GM13976 (cell line): ENCODE measurements around the gene SLIT1.

Source experiments
- DNase-seq: peaks from one replicate; pipeline ENCODE4 v3.0.0; 2012; ENCODE audit warnings: low spot score
- CTCF ChIP-seq: IDR thresholded peaks from 2 replicates; pipeline ENCODE4 v1.5.1; 2012; ENCODE audit warnings: borderline replicate concordance, mild to moderate bottlenecking; ENCODE audit not compliant: insufficient read depth; ENCODE audit errors: extremely low read depth, missing control alignments, control extremely low read depth
- in situ Hi-C: fragments of 300-500 bp; cut with MboI; formaldehyde crosslinking; loops from one replicate; pipeline ENCODE4 v1.12.0; 2022; ENCODE audit warnings: low sequenced_read_pairs, mixed read lengths, inconsistent platforms; ENCODE audit not compliant: unreplicated experiment

SLIT1 gene

GRCh38 chr10:97065128-97065527, 120.6 kb downstream of the SLIT1 start:
- in situ Hi-C loops: no loop called here
- no peak for TF ChIP-seq CTCF
- DNase-seq: no peak

GRCh38 chr10:97063983-97064837, 121.5 kb downstream of the SLIT1 start:
- in situ Hi-C loops: no loop called here
- TF ChIP-seq CTCF: no peak
- no peak for DNase-seq

GRCh38 chr10:97063271-97063982, 122.3 kb downstream of the SLIT1 start:
- no peak for DNase-seq
- no peak for TF ChIP-seq CTCF
- in situ Hi-C loops: no loop called here

DNA sequence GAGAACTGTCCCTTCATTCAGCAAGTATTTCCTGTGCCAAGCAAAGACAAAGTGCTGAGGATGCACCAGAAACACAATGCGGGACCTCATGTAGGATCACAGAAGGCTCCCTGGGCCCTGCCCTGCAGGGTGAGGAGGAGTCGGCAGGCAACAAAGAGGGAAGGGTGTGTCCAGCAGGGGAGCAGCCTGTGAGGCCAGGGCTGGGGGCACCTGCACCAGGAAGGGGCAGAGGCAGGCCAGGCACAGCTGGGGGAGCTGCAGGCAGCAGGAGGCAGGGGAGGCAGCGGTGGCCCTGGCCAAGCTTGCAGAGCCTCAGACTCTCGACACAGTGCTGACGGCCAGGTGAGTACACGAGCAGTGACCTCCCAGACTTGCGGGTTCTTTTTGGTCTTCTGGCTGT, 123.3 kb downstream of the SLIT1 start:
- in situ Hi-C loops: no loop called here
- TF ChIP-seq CTCF: no peak
- DNase-seq: no peak

DNA sequence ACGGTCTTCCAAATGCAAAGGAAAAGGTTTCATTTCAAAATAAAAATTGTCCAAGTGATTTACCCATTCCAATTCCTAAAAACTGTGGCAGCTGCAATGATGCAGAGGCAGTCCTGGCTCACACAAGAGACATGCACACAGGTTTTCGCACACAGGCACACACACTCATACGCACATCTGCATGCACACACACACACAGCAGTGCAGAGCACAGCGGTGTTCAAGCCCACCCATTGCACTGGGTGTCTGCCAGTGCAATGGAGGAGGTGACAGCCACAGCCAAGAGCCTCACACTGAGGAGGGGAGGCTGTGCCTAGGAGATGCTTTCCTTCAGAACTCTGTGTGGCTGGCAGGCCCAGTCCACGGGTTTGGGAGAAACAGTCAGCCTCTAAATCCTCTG, 123.7 kb downstream of the SLIT1 start:
- no peak for TF ChIP-seq CTCF
- no peak for DNase-seq
- in situ Hi-C loops: no loop called here

DNA sequence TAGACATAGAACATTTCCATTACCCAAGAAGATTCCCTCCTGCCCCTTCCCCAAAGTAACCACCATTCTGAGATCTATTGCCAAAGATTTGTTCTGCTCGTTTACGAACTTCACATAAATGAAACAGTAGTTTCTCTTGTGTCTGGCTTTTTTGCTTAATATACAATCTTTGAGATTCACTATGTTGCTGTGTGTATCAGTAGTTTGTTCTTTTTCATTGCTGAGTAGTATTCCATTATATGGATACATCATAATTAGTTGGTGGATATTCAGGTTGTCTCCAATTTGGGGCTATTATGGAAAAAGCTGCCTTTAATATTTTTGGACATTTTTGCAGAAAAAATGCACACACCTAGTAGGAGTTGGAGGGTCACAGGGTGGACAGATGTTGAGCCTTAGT, 124.3 kb downstream of the SLIT1 start:
- TF ChIP-seq CTCF: no peak
- in situ Hi-C loops: no loop called here
- DNase-seq: no peak
